Activated naive CD8-positive, alpha-beta T cell treated with anti-CD3 and anti-CD28 coated beads, Interleukin-2, amount 10 ng/mL, durations not matched to agents 7 days and 5 days (primary cell): Measurements from ENCODE around the gene NWD2. TPM values are rescaled to one million over a fixed set of nuclear protein-coding genes. Genes with fewer than 3 reads are reported as not detected.

ENCODE experiments used
- ATAC-seq: fragments of 150-1000 bp; cut with Tn5 transposase; one replicate; pipeline ENCODE4 v1.10.0; 2021; ENCODE audit warnings: low read depth, moderate library complexity
- POLR2A ChIA-PET: fragments of 350-600 bp; sonication (Branson Sonifier 250); formaldehyde crosslinking; loops from one replicate; lab custom pipeline; 2021; ENCODE audit warnings: antibody characterized with exemption; lab: Charles Lee
- DNase-seq: peaks from one replicate; pipeline ENCODE4 v3.0.0; 2021
- H3K27ac Mint-ChIP-seq: one replicate; pipeline ENCODE4 v1.8.0; 2022; ENCODE audit warnings: mild to moderate bottlenecking, mixed read lengths
- H3K27me3 Mint-ChIP-seq: one replicate; pipeline ENCODE4 v1.8.0; 2022; ENCODE audit warnings: mild to moderate bottlenecking, moderate library complexity, mixed read lengths
- H3K36me3 Mint-ChIP-seq: one replicate; pipeline ENCODE4 v1.8.0; 2021; ENCODE audit warnings: mild to moderate bottlenecking, mixed read lengths
- H3K4me1 Mint-ChIP-seq: one replicate; pipeline ENCODE4 v1.8.0; 2021; ENCODE audit warnings: mixed read lengths
- H3K4me3 Mint-ChIP-seq: one replicate; pipeline ENCODE4 v1.8.0; 2022; ENCODE audit warnings: mild to moderate bottlenecking, moderate library complexity, mixed read lengths
- H3K9me3 Mint-ChIP-seq: one replicate; pipeline ENCODE4 v1.8.0; 2021; ENCODE audit warnings: mixed read lengths
- total RNA-seq, 2 experiments: library from RNA; stranded (reverse); gene quantifications; one replicate each; pipeline ENCODE4 v1.2.3, GENCODE V29; 2021

The NWD2 gene
- total RNA-seq, 2 experiments from 2014 or later, result not detected

DNA sequence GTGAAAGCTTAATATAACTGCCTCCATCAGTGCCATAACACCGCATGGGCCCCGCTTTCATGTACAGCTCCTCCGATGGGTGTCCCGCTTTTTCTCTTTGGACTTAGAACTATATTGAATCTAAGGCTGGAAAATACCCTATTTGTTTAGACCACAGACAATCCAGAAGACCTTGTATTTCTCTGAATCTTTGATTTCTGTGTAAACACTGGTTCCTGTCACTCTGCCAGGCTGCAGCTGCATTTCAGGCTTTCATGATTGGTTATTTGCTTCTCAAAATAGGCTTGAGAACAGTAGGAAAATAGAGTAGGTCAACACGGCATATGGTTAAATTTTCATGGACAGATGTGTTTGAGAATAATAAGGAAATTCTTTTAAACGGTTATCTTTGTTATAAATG, 80.0 kb downstream of the NWD2 start:
- H3K36me3 Mint-ChIP-seq, result no peaks in the 10 kb centered on the region
- no peak for DNase-seq
- no peaks in the 10 kb centered on the region for H3K4me1 Mint-ChIP-seq
- H3K4me3 Mint-ChIP-seq, result no peak overlapping the region
- no peak overlapping the region for H3K27ac Mint-ChIP-seq
- peaks cover 3% of the 10 kb centered on the region for H3K9me3 Mint-ChIP-seq
- no peaks in the 10 kb centered on the region for H3K27me3 Mint-ChIP-seq
- POLR2A ChIA-PET, result no interaction called here
- ATAC-seq, result no peak

GRCh38 chr4:37326852-37327251, 82.3 kb downstream of the NWD2 start:
- DNase-seq, result no peak
- ATAC-seq, result no peak
- no peaks in the 10 kb centered on the region for H3K4me1 Mint-ChIP-seq

GRCh38 chr4:37338972-37339371, 94.4 kb downstream of the NWD2 start:
- no peak for ATAC-seq
- Mint-ChIP-seq H3K4me3 (no peak overlapping the region), H3K36me3 (no peaks in the 10 kb centered on the region)

More at GRCh38 chr4:37326852-37327251, 82.3 kb downstream of the NWD2 start:
- no peaks in the 10 kb centered on the region for H3K27me3 Mint-ChIP-seq
- H3K9me3 Mint-ChIP-seq, result peaks cover 3% of the 10 kb centered on the region
- no peak overlapping the region for H3K27ac Mint-ChIP-seq
- POLR2A ChIA-PET, result no interaction called here
- no peaks in the 10 kb centered on the region for H3K36me3 Mint-ChIP-seq
- H3K4me3 Mint-ChIP-seq, result no peak overlapping the region

GRCh38 chr4:37358748-37359147, 114.2 kb downstream of the NWD2 start:
- ATAC-seq (no peak), DNase-seq (no peak)
- Mint-ChIP-seq H3K4me3 (no peak overlapping the region), H3K4me1 (no peaks in the 10 kb centered on the region), H3K36me3 (no peaks in the 10 kb centered on the region), H3K27ac (no peak overlapping the region), H3K27me3 (peaks cover 7% of the 10 kb centered on the region), H3K9me3 (peaks cover 1% of the 10 kb centered on the region)
- POLR2A ChIA-PET, result no interaction called here

More at GRCh38 chr4:37338972-37339371, 94.4 kb downstream of the NWD2 start:
- no peak for DNase-seq
- Mint-ChIP-seq H3K4me1 (no peaks in the 10 kb centered on the region), H3K27ac (no peak overlapping the region), H3K9me3 (peaks cover 3% of the 10 kb centered on the region), H3K27me3 (no peaks in the 10 kb centered on the region)
- POLR2A ChIA-PET, result no interaction called here

- H3K9me3 Mint-ChIP-seq, result no peaks in the 10 kb centered on the region
- H3K27ac Mint-ChIP-seq, result no peak overlapping the region
- no peak overlapping the region for H3K4me3 Mint-ChIP-seq
- ATAC-seq (no peak), DNase-seq (no peak)
- no peaks in the 10 kb centered on the region for H3K36me3 Mint-ChIP-seq
- POLR2A ChIA-PET, result no interaction called here
- peaks cover 7% of the 10 kb centered on the region for H3K27me3 Mint-ChIP-seq
- no peaks in the 10 kb centered on the region for H3K4me1 Mint-ChIP-seq
Observed at GRCh38 chr4:37359261-37359660, 114.7 kb downstream of the NWD2 start.

DNA sequence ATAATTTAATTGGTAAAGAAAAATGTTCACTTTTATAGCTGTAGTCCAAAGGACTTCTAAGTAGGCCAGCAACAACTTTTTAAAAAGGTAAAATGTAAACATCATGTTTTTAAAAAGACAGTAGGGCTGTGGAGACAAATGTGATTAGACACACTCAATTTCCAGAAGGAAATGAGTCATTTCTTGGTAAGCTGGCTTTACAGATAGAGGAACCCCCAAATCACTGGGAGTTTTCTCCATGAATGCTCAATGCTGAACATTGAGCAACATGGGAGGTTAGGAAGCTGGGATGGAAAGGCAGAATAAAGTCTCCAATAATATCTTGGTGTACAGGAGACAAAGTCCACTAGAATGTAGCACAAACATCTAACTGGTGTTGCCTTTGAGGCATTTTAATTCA, 121.3 kb downstream of the NWD2 start:
- DNase-seq, result no peak
- Mint-ChIP-seq H3K4me3 (no peak overlapping the region), H3K4me1 (no peaks in the 10 kb centered on the region), H3K27ac (no peak overlapping the region), H3K9me3 (no peaks in the 10 kb centered on the region), H3K36me3 (no peaks in the 10 kb centered on the region), H3K27me3 (peaks cover 14% of the 10 kb centered on the region)
- POLR2A ChIA-PET, result no interaction called here
- no peak for ATAC-seq

GRCh38 chr4:37367901-37368300, 123.4 kb downstream of the NWD2 start:
- H3K27ac Mint-ChIP-seq, result no peak overlapping the region
- POLR2A ChIA-PET, result no interaction called here
- H3K4me3 Mint-ChIP-seq, result no peak overlapping the region
- H3K9me3 Mint-ChIP-seq, result no peaks in the 10 kb centered on the region
- ATAC-seq (no peak), DNase-seq (no peak)
- H3K36me3 Mint-ChIP-seq, result no peaks in the 10 kb centered on the region
- no peaks in the 10 kb centered on the region for H3K4me1 Mint-ChIP-seq
- H3K27me3 Mint-ChIP-seq, result peaks cover 14% of the 10 kb centered on the region

- no peaks in the 10 kb centered on the region for H3K36me3 Mint-ChIP-seq
- DNase-seq (no peak), ATAC-seq (no peak)
- no peak overlapping the region for H3K27ac Mint-ChIP-seq
- no peak overlapping the region for H3K4me3 Mint-ChIP-seq
- POLR2A ChIA-PET, result no interaction called here
- peaks cover 18% of the 10 kb centered on the region for H3K27me3 Mint-ChIP-seq
- H3K4me1 Mint-ChIP-seq, result no peaks in the 10 kb centered on the region
- no peaks in the 10 kb centered on the region for H3K9me3 Mint-ChIP-seq
Observed at GRCh38 chr4:37370052-37370451, 125.5 kb downstream of the NWD2 start.

GRCh38 chr4:37381040-37381668, 136.6 kb downstream of the NWD2 start:
- ATAC-seq, result no peak
- DNase-seq, result no peak
- peaks cover 4% of the 10 kb centered on the region for H3K27me3 Mint-ChIP-seq
- POLR2A ChIA-PET, result no interaction called here
- no peaks in the 10 kb centered on the region for H3K36me3 Mint-ChIP-seq
- H3K4me1 Mint-ChIP-seq, result no peaks in the 10 kb centered on the region
- no peak overlapping the region for H3K27ac Mint-ChIP-seq
- H3K9me3 Mint-ChIP-seq, result no peaks in the 10 kb centered on the region
- H3K4me3 Mint-ChIP-seq, result no peak overlapping the region

- Mint-ChIP-seq H3K9me3 (no peaks in the 10 kb centered on the region), H3K27ac (no peak overlapping the region), H3K36me3 (no peaks in the 10 kb centered on the region), H3K27me3 (peaks cover 8% of the 10 kb centered on the region), H3K4me1 (no peaks in the 10 kb centered on the region), H3K4me3 (no peak overlapping the region)
- ATAC-seq (no peak), DNase-seq (no peak)
- POLR2A ChIA-PET, result no interaction called here
Observed at GRCh38 chr4:37383579-37384229, 139.2 kb downstream of the NWD2 start.

DNA sequence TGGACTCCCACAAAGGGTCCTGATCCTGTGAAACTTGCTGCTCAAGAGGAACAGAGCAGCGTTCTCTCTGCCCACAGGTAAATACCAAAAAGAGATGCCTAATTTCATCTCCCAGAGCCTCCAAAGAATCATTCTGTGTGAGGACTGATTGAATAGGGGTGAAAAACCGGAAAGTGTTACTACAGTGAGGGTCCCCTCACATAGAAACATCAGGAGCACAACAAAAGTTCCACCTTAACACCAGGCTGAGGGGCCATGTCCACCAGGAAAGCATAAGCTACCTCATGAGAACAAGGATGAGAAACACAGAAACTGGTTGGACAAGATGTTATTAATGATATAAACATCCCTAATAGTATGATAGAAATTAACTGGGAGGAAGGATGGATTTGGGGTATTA, 140.9 kb downstream of the NWD2 start:
- DNase-seq (no peak), ATAC-seq (no peak)
- H3K27me3 Mint-ChIP-seq, result peaks cover 6% of the 10 kb centered on the region
- no peak overlapping the region for H3K4me3 Mint-ChIP-seq
- no peaks in the 10 kb centered on the region for H3K9me3 Mint-ChIP-seq
- H3K27ac Mint-ChIP-seq, result no peak overlapping the region
- H3K36me3 Mint-ChIP-seq, result no peaks in the 10 kb centered on the region
- no peaks in the 10 kb centered on the region for H3K4me1 Mint-ChIP-seq
- POLR2A ChIA-PET, result no interaction called here

DNA sequence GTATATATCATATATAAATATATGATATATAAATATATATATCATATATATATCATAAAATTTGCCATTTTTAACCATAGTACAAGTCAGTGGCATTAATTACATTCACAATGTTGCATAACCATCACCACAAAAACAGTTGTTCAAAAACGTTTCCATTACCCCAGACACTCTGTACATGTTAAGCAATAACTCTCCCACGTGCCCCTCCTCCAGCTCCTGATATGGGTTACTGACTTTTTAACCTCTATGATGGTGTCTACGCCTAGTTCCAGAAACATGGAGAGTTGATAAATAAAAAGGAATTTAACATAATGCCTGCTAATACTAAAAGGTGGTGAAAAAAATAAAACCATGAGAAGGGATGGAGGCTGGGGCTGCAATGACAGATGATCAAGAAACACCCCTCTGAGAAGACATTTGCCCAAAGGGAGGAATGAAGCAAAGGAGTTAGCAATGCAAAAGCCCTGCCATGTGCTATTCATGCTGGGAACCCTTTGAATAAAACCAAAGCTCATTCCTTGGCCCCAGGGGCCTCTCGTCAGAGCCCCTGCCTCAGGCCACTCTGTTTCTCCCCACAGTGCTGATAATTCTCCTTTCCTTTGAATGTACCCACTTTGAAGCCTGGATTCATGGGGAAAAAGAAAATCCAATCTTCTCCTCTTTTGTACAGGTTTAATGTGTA, 144.3 kb downstream of the NWD2 start:
- Mint-ChIP-seq H3K4me3 (no peak overlapping the region), H3K4me1 (no peaks in the 10 kb centered on the region), H3K27ac (no peak overlapping the region), H3K36me3 (no peaks in the 10 kb centered on the region), H3K27me3 (peaks cover 8% of the 10 kb centered on the region), H3K9me3 (no peaks in the 10 kb centered on the region)
- ATAC-seq (no peak), DNase-seq (no peak)
- POLR2A ChIA-PET, result no interaction called here

DNA sequence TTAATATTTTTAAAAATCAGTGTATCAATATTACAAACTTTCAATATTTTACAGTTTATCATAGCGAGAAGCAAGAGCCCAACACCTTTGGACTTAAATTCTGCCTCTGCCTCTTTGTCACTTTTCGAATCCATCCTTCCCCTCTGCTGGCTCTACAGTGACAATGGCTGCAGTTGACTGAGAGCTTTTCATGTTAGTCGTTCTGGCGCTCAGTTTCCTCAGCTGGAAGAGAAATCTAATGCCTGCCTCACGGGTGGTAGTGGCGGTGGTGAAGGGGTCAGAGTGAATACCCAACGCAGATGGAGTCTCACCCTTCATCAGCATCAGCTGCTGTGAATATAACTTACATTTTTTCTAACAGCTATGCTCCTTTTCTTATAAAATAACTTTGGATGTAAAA, 144.8 kb downstream of the NWD2 start:
- no peaks in the 10 kb centered on the region for H3K36me3 Mint-ChIP-seq
- DNase-seq, result no peak
- H3K4me3 Mint-ChIP-seq, result no peak overlapping the region
- POLR2A ChIA-PET, result no interaction called here
- no peak for ATAC-seq
- peaks cover 8% of the 10 kb centered on the region for H3K27me3 Mint-ChIP-seq
- H3K9me3 Mint-ChIP-seq, result no peaks in the 10 kb centered on the region
- no peaks in the 10 kb centered on the region for H3K4me1 Mint-ChIP-seq
- no peak overlapping the region for H3K27ac Mint-ChIP-seq
